HCT116 (cell line): ENCODE results near the gene IL17RA. TPM values are rescaled to one million over a fixed set of nuclear protein-coding genes. Genes with fewer than 3 reads are reported as not detected.

Source experiments
- ATAC-seq: fragments of 200-7000 bp; cut with Tn5 transposase; 2 replicates; pipeline ENCODE4 v1.9.1; 2020; ENCODE audit warnings: mild to moderate bottlenecking, moderate library complexity
- BruUV-seq: library from RNA; stranded (reverse); fragments of 400-500 nt; replicated peaks from 2 replicates; lab custom pipeline; 2021; lab: Mats Ljungman, UMichigan
- CTCF ChIA-PET: fragments of 300-600 bp; sonication (Branson Sonifier 250); formaldehyde crosslinking; loops from one replicate; lab custom pipeline; 2021; ENCODE audit warnings: antibody characterized with exemption; lab: Charles Lee
- POLR2A ChIA-PET: fragments of 300-600, 350-600 bp; sonication (Branson Sonifier 250); formaldehyde crosslinking; loops from one replicate; lab custom pipeline; 2021; ENCODE audit warnings: antibody characterized with exemption; lab: Charles Lee
- RAD21 ChIA-PET, 2 experiments: fragments of 300-600 bp; sonication (Branson Sonifier 250); formaldehyde crosslinking; loops; one replicate each; lab custom pipeline; 2023; ENCODE audit warnings: low total read pairs in 2 of 2; ENCODE audit not compliant: uncharacterized antibody in 2 of 2, unreplicated experiment in 2 of 2, low non-redundant PET in 1 of 2; lab: Charles Lee
- DNase-seq: peaks from one replicate; pipeline ENCODE4 v3.0.0-alpha.2; 2010; ENCODE audit warnings: low read depth, low spot score
- H2AFZ ChIP-seq: fragments of 200-600 bp; shearing (Covaris generic), sonication (generic); 2 replicates; pipeline ENCODE4 v1.6.1; 2017; ENCODE audit warnings: low read depth, mixed run types, mixed read lengths, antibody characterized with exemption, low read length; ENCODE audit not compliant: poor library complexity, severe bottlenecking
- H3K27ac ChIP-seq: 2 replicates; pipeline ENCODE4 v1.5.1; 2012; ENCODE audit warnings: low read depth, low read length
- H3K27me3 ChIP-seq: fragments of 200-600 bp; sonication (generic); 2 replicates; pipeline ENCODE4 v1.6.1; 2016; ENCODE audit warnings: mixed run types, low read length, mixed read lengths; ENCODE audit not compliant: insufficient read depth
- H3K36me3 ChIP-seq, 2 experiments: fragments of 200-500 bp in 1 of 2; fragments of 200-600 bp in 1 of 2; sonication (Bioruptor generic) in 1 of 2; sonication (generic) in 1 of 2; 2 replicates each; pipeline versions ENCODE4 v1.5.1 to v1.6.1; 2014 to 2016; ENCODE audit warnings: low read length in 2 of 2, inconsistent platforms in 1 of 2, mixed read lengths in 1 of 2, mixed run types in 1 of 2; ENCODE audit not compliant: insufficient read depth in 2 of 2, control insufficient read depth in 1 of 2
- H3K4me1 ChIP-seq, 2 experiments: fragments of 200-600 bp in 1 of 2; sonication (generic) in 1 of 2; 2 replicates each; pipeline versions ENCODE4 v1.5.1 to v1.6.1; 2012 to 2017; ENCODE audit warnings: low read length in 2 of 2, inconsistent platforms in 1 of 2, mild to moderate bottlenecking in 1 of 2, mixed read lengths in 1 of 2, mixed run types in 1 of 2, moderate library complexity in 1 of 2; ENCODE audit not compliant: insufficient read depth in 2 of 2, control insufficient read depth in 1 of 2
- H3K4me2 ChIP-seq: fragments of 200-600 bp; sonication (generic); 2 replicates; pipeline ENCODE4 v1.6.1; 2017; ENCODE audit warnings: mixed run types, low read length, mixed read lengths
- H3K4me3 ChIP-seq, 2 experiments: fragments of 200-600 bp in 1 of 2; sonication (generic) in 1 of 2; replicated peaks in 1 of 2; 2 replicates each; pipeline ENCODE4 v1.5.1; 2011 to 2016; ENCODE audit warnings: low read length in 2 of 2, control low read depth in 1 of 2, low read depth in 1 of 2, mild to moderate bottlenecking in 1 of 2, mixed read lengths in 1 of 2, mixed run types in 1 of 2
- H3K79me2 ChIP-seq: fragments of 200-600 bp; sonication (generic); 2 replicates; pipeline ENCODE4 v1.6.1; 2017; ENCODE audit warnings: mild to moderate bottlenecking, mixed run types, low read length, moderate library complexity, mixed read lengths; ENCODE audit not compliant: insufficient read depth
- H3K9ac ChIP-seq: fragments of 200-600 bp; sonication (generic); 2 replicates; pipeline ENCODE4 v1.6.1; 2016; ENCODE audit warnings: low read length, mixed read lengths
- H3K9me2 ChIP-seq: fragments of 200-600 bp; sonication (generic), shearing (Covaris generic); 2 replicates; pipeline ENCODE4 v1.6.1; 2017; ENCODE audit warnings: mixed run types, mild to moderate bottlenecking, moderate library complexity; ENCODE audit not compliant: insufficient read depth
- H3K9me3 ChIP-seq, 2 experiments: fragments of 200-500 bp in 1 of 2; fragments of 200-600 bp in 1 of 2; sonication (Bioruptor generic) in 1 of 2; sonication (generic) in 1 of 2; 2 replicates each; pipeline ENCODE4 v1.6.1; 2014 to 2017; ENCODE audit warnings: low read length in 2 of 2, mixed read lengths in 2 of 2, inconsistent platforms in 1 of 2, low read depth in 1 of 2, mild to moderate bottlenecking in 1 of 2, mixed run types in 1 of 2, moderate library complexity in 1 of 2; ENCODE audit not compliant: control insufficient read depth in 1 of 2, insufficient read depth in 1 of 2
- H4K20me1 ChIP-seq: fragments of 200-600 bp; sonication (generic), shearing (Covaris generic); 2 replicates; pipeline ENCODE4 v1.6.1; 2017; ENCODE audit warnings: mixed run types, mild to moderate bottlenecking, moderate library complexity; ENCODE audit not compliant: insufficient read depth
- ATF3 ChIP-seq: IDR thresholded peaks from 2 replicates; pipeline ENCODE4 v1.6.1; 2012
- CBX3 ChIP-seq: IDR thresholded peaks from 2 replicates; pipeline ENCODE4 v1.6.1; 2012; ENCODE audit warnings: low read depth
- CEBPB ChIP-seq: IDR thresholded peaks from 2 replicates; pipeline ENCODE4 v1.6.1; 2012; ENCODE audit warnings: low read depth
- ELF1 ChIP-seq: IDR thresholded peaks from 2 replicates; pipeline ENCODE4 v1.6.1; 2012; ENCODE audit warnings: low read depth, borderline replicate concordance
- EZH2 ChIP-seq: fragments of 200-600 bp; sonication (generic); IDR thresholded peaks from 2 replicates; pipeline ENCODE4 v1.6.1; 2017; ENCODE audit warnings: antibody characterized with exemption, mixed run types
- FOSL1 ChIP-seq: IDR thresholded peaks from 2 replicates; pipeline ENCODE4 v1.6.1; 2012; ENCODE audit warnings: low read depth
- JUND ChIP-seq: IDR thresholded peaks from 2 replicates; pipeline ENCODE4 v1.6.1; 2012
- MAX ChIP-seq: IDR thresholded peaks from 2 replicates; pipeline ENCODE4 v1.6.1; 2012
- POLR2A ChIP-seq: IDR thresholded peaks from 2 replicates; pipeline ENCODE4 v1.7.0; 2011; ENCODE audit warnings: borderline replicate concordance; ENCODE audit not compliant: insufficient read depth, insufficient read length; ENCODE audit errors: extremely low read depth
- RAD21 ChIP-seq: IDR thresholded peaks from 2 replicates; pipeline ENCODE4 v1.6.1; 2012; ENCODE audit warnings: low read depth, mild to moderate bottlenecking
- REST ChIP-seq: IDR thresholded peaks from 2 replicates; pipeline ENCODE4 v1.6.1; 2012; ENCODE audit warnings: low read depth
- SIN3A ChIP-seq: IDR thresholded peaks from 2 replicates; pipeline ENCODE4 v1.6.1; 2012; ENCODE audit warnings: low read depth
- SP1 ChIP-seq: IDR thresholded peaks from 2 replicates; pipeline ENCODE4 v1.6.1; 2012; ENCODE audit warnings: low read depth
- YY1 ChIP-seq: IDR thresholded peaks from 2 replicates; pipeline ENCODE4 v1.6.1; 2011; ENCODE audit warnings: low read length, low read depth, moderate library complexity, mild to moderate bottlenecking; ENCODE audit not compliant: insufficient replicate concordance; ENCODE audit errors: extremely low read depth
- ZBTB33 ChIP-seq: IDR thresholded peaks from 2 replicates; pipeline ENCODE4 v1.6.1; 2011; ENCODE audit warnings: mild to moderate bottlenecking, low read length, moderate library complexity; ENCODE audit not compliant: insufficient replicate concordance; ENCODE audit errors: extremely low read depth
- ZNF274 ChIP-seq: fragments of 200-500 bp; sonication (Bioruptor generic); IDR thresholded peaks from 2 replicates; pipeline ENCODE4 v1.6.1; 2014; ENCODE audit warnings: mild to moderate bottlenecking, low read depth, low read length, inconsistent platforms
- intact Hi-C: fragments of 100-400 bp; cut with micrococcal nuclease; formaldehyde crosslinking; loops from 2 replicates; pipeline ENCODE4 v1.10.0; 2022
- total RNA-seq: library from RNA; stranded (reverse); gene quantifications from one replicate; pipeline ENCODE4 v1.2.1, GENCODE V29; 2021; ENCODE audit not compliant: unreplicated experiment

The IL17RA gene
- total RNA-seq, 1 experiment from 2014 or later, result 17.3 TPM

GRCh38 chr22:17086788-17087497 is 2.1 kb downstream of the IL17RA start:
- no peak for ATAC-seq
- peak overlapping the region; percentile 95; the same call in 1 of the 2 replicates for H3K4me2 ChIP-seq
- TF ChIP-seq RAD21 (no peak), ATF3 (no peak), POLR2A (no peak), REST (no peak), CEBPB (no peak), ZNF274 (no peak), CBX3 (no peak), SP1 (no peak), ZBTB33 (no peak), JUND (no peak), SIN3A (no peak), YY1 (no peak), ELF1 (no peak), MAX (no peak), FOSL1 (no peak), EZH2 (no peak)
- TF ChIP-seq, all 23 proteins: peak for 0
- H2AFZ ChIP-seq, result no peak overlapping the region
- no peaks in the 10 kb centered on the region for H3K27me3 ChIP-seq
- RAD21 ChIA-PET, result no interaction called here
- no TSS peak for BruUV-seq
- peaks cover 10 to 20% of the 10 kb centered on the region in 2 experiments; a peak in 3 of 4 replicates for H3K4me1 ChIP-seq
- H3K9me3 ChIP-seq, result no peaks in the 10 kb centered on the region
- no peak overlapping the region for H3K4me3 ChIP-seq
- H3K9ac ChIP-seq, result no peak overlapping the region
- DNase-seq, result no peak
- POLR2A ChIA-PET, result no interaction called here
- H3K9me2 ChIP-seq, result no peaks in the 10 kb centered on the region
- H3K36me3 ChIP-seq, result no peaks in the 10 kb centered on the region; a peak in 1 of 4 replicates
- CTCF ChIA-PET, result interaction anchor here (1.4 kb wide), 1 partner anchor 85 kb away, joined by 7 read pairs; no protein-coding TSS in a partner anchor
- no peak overlapping the region for H3K27ac ChIP-seq
- no peaks in the 10 kb centered on the region for H4K20me1 ChIP-seq
- H3K79me2 ChIP-seq, result peaks cover 48% of the 10 kb centered on the region
- intact Hi-C loops, result no loop called here
